SK-N-DZ (cell line): ENCODE data around the gene CHAT.
"Not testable (repeated sequence)": the region's sequence is repeated elsewhere in the genome, so short reads cannot be mapped to it uniquely, and the experiment has no call there.

Source experiments
- DNase-seq: peaks from one replicate; pipeline ENCODE4 v3.0.0-alpha.2; 2015; ENCODE audit warnings: low spot score

The CHAT gene

GRCh38 chr10:49652421-49653272 lies 38.8 kb downstream of the CHAT start:
- no peak for DNase-seq

GRCh38 chr10:49653273-49653929 lies 39.6 kb downstream of the CHAT start:
- no peak for DNase-seq

GRCh38 chr10:49654036-49654693 lies 40.3 kb downstream of the CHAT start:
- DNase-seq = no peak

- DNase-seq = no peak
Measured at GRCh38 chr10:49655099-49655498, 41.3 kb downstream of the CHAT start.

- no peak for DNase-seq
Measured at GRCh38 chr10:49656845-49657493, 43.1 kb downstream of the CHAT start.

- DNase-seq = no peak
Measured at GRCh38 chr10:49657606-49658005, 43.8 kb downstream of the CHAT start.

GRCh38 chr10:49661140-49661856 lies 47.5 kb downstream of the CHAT start:
- DNase-seq = no peak

- no peak for DNase-seq
Measured at GRCh38 chr10:49662169-49662830, 48.5 kb downstream of the CHAT start.

GRCh38 chr10:49663596-49663995 lies 49.8 kb downstream of the CHAT start:
- DNase-seq = peak; percentile 47

- peak; percentile 37 for DNase-seq
Measured at GRCh38 chr10:49664006-49664841, 50.4 kb downstream of the CHAT start.

- no peak for DNase-seq
Measured at GRCh38 chr10:49664842-49665355, 51.1 kb downstream of the CHAT start.

- no peak for DNase-seq
Measured at GRCh38 chr10:49666054-49666615, 52.3 kb downstream of the CHAT start.

GRCh38 chr10:49666685-49667084 lies 52.8 kb downstream of the CHAT start:
- DNase-seq = no peak

- no peak for DNase-seq
Measured at GRCh38 chr10:49667991-49668390, 54.2 kb downstream of the CHAT start.

GRCh38 chr10:49668684-49669083 lies 54.8 kb downstream of the CHAT start:
- DNase-seq = peak; percentile 39

GRCh38 chr10:49678827-49679479 lies 65.1 kb downstream of the CHAT start:
- no peak for DNase-seq

GRCh38 chr10:49679480-49679893 lies 65.7 kb downstream of the CHAT start, which contains the start of gene C10orf53:
Gene C10orf53, plus strand, starts transcription at chr10:49679651. Its CDS starts 47 bp downstream, at chr10:49679698.
- peak; percentile 85 for DNase-seq

- DNase-seq = not testable (repeated sequence)
Measured at GRCh38 chr10:49682449-49682848, 68.6 kb downstream of the CHAT start.

- no peak for DNase-seq
Measured at GRCh38 chr10:49682879-49683278, 69.0 kb downstream of the CHAT start.
